ENCODE results near the gene BUB3. TPM values are rescaled to one million over a fixed set of nuclear protein-coding genes. Genes with fewer than 3 reads are reported as not detected.

The BUB3 gene
- total RNA-seq, 1 experiment from 2014 or later = 276 TPM

GRCh38 chr10:123203393-123204126 lies 49.4 kb downstream of the BUB3 start:
- no peak for DNase-seq (ENCODE audit: low read depth)

GRCh38 chr10:123204127-123204461 lies 49.9 kb downstream of the BUB3 start:
- DNase-seq (ENCODE audit: low read depth) = no peak

- DNase-seq (ENCODE audit: low read depth) = no peak
These were observed 50.8 kb downstream of the BUB3 start for GRCh38 chr10:123205041-123205440.

DNA sequence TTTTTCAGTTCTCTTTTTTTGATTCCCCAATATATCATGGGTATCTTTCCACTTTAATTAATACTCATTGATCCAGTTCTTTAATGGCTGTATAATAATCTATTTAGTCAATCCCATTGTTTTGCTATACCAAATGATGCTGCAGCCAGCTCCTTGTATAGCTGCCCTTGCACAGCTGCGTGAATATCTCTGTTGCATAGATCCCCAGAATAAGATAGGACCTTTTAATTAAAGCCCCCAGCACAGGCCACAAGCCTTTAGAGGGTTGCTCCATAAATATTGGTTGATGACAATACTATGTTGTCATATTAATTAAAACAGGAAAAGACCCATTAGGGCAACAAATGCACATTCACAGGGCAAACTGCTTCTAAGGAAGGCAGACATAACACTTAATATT lies 57.9 kb downstream of the BUB3 start:
- no peak for DNase-seq (ENCODE audit: low read depth)

- no peak for DNase-seq (ENCODE audit: low read depth)
These were observed 58.4 kb downstream of the BUB3 start for GRCh38 chr10:123212640-123213039.

DNA sequence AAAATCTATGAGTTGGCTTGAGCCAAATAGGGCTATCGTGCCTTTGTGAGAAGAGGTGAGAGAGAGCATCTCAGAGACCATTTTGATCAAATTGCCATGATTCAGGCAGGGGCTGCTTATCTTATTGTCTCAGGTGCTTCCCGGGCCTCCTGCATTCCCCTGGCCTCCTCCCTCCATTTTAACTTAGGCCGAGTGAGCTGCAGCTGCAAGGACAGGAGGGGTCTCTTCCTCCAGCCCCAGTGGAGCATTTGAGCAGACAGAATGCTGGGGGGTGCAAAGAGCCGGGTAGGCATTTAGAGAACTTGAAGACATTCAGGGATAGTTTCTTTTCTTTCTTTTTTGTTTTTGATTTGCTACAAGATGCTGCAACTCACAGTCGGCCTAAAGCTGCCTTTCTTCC lies 59.0 kb downstream of the BUB3 start:
- DNase-seq (ENCODE audit: low read depth) = no peak

Other genes with a start within 250 kb of the BUB3 start
- gene FAM24A, start 243.8 kb upstream of the BUB3 start, total RNA-seq (2014; rRNA removed; shearing (Covaris generic)) = not detected in 2 replicates
- gene C10orf88, start 200.2 kb upstream of the BUB3 start, total RNA-seq (2014; rRNA removed; shearing (Covaris generic)) = 9.1 and 12.6 TPM in 2 replicates
- 14.1 and 16.6 TPM in 2 replicates for gene PSTK, start 174.0 kb upstream of the BUB3 start, total RNA-seq (2014; rRNA removed; shearing (Covaris generic))
- 1.7 and 3.6 TPM in 2 replicates for gene IKZF5, start 145.6 kb upstream of the BUB3 start, total RNA-seq (2014; rRNA removed; shearing (Covaris generic))
- gene ACADSB, start 145.4 kb upstream of the BUB3 start, total RNA-seq (2014; rRNA removed; shearing (Covaris generic)) = 2.3 and 3.8 TPM in 2 replicates
- not detected in 2 replicates for gene HMX3, start 18.4 kb upstream of the BUB3 start, total RNA-seq (2014; rRNA removed; shearing (Covaris generic))
- gene HMX2, start 6.3 kb upstream of the BUB3 start, total RNA-seq (2014; rRNA removed; shearing (Covaris generic)) = 0.07 and 0.96 TPM in 2 replicates